HEK293T (cell line): Measurements from ENCODE around the gene STXBP5.

ENCODE experiments used
- CTCF ChIA-PET: fragments of 350-600 bp; formaldehyde crosslinking; extraction: SDS; loops from one replicate; lab custom pipeline; 2021; ENCODE audit warnings: antibody characterized with exemption, inconsistent platforms; lab: Yijun Ruan, JAX
- POLR2A ChIA-PET: fragments of 350-600 bp; formaldehyde crosslinking; extraction: SDS; loops from one replicate; lab custom pipeline; 2020; ENCODE audit warnings: antibody characterized with exemption, inconsistent platforms; lab: Yijun Ruan, JAX
- DNase-seq: peaks from one replicate; pipeline ENCODE4 v3.0.0; 2012; ENCODE audit warnings: mixed read lengths; ENCODE audit errors: extremely low spot score
- ARNT ChIP-seq: fragments of 450-650 bp; IDR thresholded peaks from 2 replicates; pipeline ENCODE4 v1.6.1; 2017; ENCODE audit warnings: mild to moderate bottlenecking
- BHLHE40 ChIP-seq: fragments of 450-650 bp; IDR thresholded peaks from 2 replicates; pipeline ENCODE4 v1.6.1; 2016; ENCODE audit warnings: mild to moderate bottlenecking, moderate library complexity, borderline replicate concordance
- CTBP1 ChIP-seq: fragments of 450-650 bp; IDR thresholded peaks from 2 replicates; pipeline ENCODE4 v1.6.1; 2016; ENCODE audit warnings: borderline replicate concordance
- ELF4 ChIP-seq: fragments of 450-650 bp; IDR thresholded peaks from 2 replicates; pipeline ENCODE4 v1.6.1; 2017; ENCODE audit warnings: antibody characterized with exemption
- FOXA1 ChIP-seq: fragments of 450-650 bp; IDR thresholded peaks from 2 replicates; pipeline ENCODE4 v1.6.1; 2016; ENCODE audit warnings: mild to moderate bottlenecking
- FOXK2 ChIP-seq: fragments of 450-650 bp; IDR thresholded peaks from 2 replicates; pipeline ENCODE4 v1.6.1; 2016; ENCODE audit warnings: mild to moderate bottlenecking
- FOXM1 ChIP-seq: fragments of 450-650 bp; IDR thresholded peaks from 2 replicates; pipeline ENCODE4 v1.6.1; 2017; ENCODE audit warnings: mild to moderate bottlenecking, borderline replicate concordance
- HDGF ChIP-seq: fragments of 450-650 bp; IDR thresholded peaks from 2 replicates; pipeline ENCODE4 v1.6.1; 2017; ENCODE audit warnings: antibody characterized with exemption, borderline replicate concordance
- L3MBTL2 ChIP-seq: fragments of 450-650 bp; conservative IDR thresholded peaks from 2 replicates; pipeline ENCODE4 v1.6.1; 2016; ENCODE audit warnings: mild to moderate bottlenecking
- LEF1 ChIP-seq: fragments of 450-650 bp; IDR thresholded peaks from 2 replicates; pipeline ENCODE4 v1.6.1; 2017; ENCODE audit warnings: mild to moderate bottlenecking, borderline replicate concordance
- NFRKB ChIP-seq: fragments of 450-650 bp; IDR thresholded peaks from 2 replicates; pipeline ENCODE4 v1.6.1; 2016; ENCODE audit warnings: mild to moderate bottlenecking, moderate library complexity
- PKNOX1 ChIP-seq: fragments of 450-650 bp; IDR thresholded peaks from 2 replicates; pipeline ENCODE4 v1.6.1; 2016
- SP1 ChIP-seq: fragments of 450-650 bp; IDR thresholded peaks from 2 replicates; pipeline ENCODE4 v1.6.1; 2017
- SUZ12 ChIP-seq: fragments of 450-650 bp; IDR thresholded peaks from 2 replicates; pipeline ENCODE4 v1.6.1; 2016; ENCODE audit warnings: mild to moderate bottlenecking
- TARDBP ChIP-seq: fragments of 450-650 bp; IDR thresholded peaks from 2 replicates; pipeline ENCODE4 v1.6.1; 2016
- ZNF384 ChIP-seq: fragments of 450-650 bp; IDR thresholded peaks from 2 replicates; pipeline ENCODE4 v1.6.1; 2016

The STXBP5 gene

GRCh38 chr6:147347882-147348575, 143.8 kb downstream of the STXBP5 start:
- TF ChIP-seq FOXK2 (no peak), BHLHE40 (no peak), FOXM1 (no peak), ARNT (no peak), L3MBTL2 (no peak), CTBP1 (no peak), ELF4 (no peak), ZNF384 (no peak), PKNOX1 (no peak), SUZ12 (no peak), HDGF (no peak), TARDBP (no peak), FOXA1 (no peak), LEF1 (no peak), NFRKB (no peak), SP1 (no peak)
- CTCF ChIA-PET: no interaction called here
- no peak for DNase-seq
- POLR2A ChIA-PET: no interaction called here

GRCh38 chr6:147361311-147361981, 157.2 kb downstream of the STXBP5 start:
- CTCF ChIA-PET: no interaction called here
- no peak for TF ChIP-seq L3MBTL2
- no peak for TF ChIP-seq PKNOX1
- no peak for TF ChIP-seq SP1
- no peak for TF ChIP-seq ELF4
- TF ChIP-seq HDGF: no peak
- TF ChIP-seq FOXK2: no peak
- no peak for TF ChIP-seq ZNF384
- no peak for TF ChIP-seq TARDBP
- TF ChIP-seq FOXM1: no peak
- TF ChIP-seq ARNT: no peak
- TF ChIP-seq BHLHE40: no peak
- no peak for TF ChIP-seq LEF1
- TF ChIP-seq SUZ12: no peak
- no peak for TF ChIP-seq FOXA1

GRCh38 chr6:147366290-147366689, 162.1 kb downstream of the STXBP5 start:
- TF ChIP-seq BHLHE40 (no peak), NFRKB (no peak), PKNOX1 (no peak)
- ChIA-PET POLR2A (no interaction called here), CTCF (interaction anchor here (0.7 kb wide), 1 partner anchor 484 kb away, joined by 3 read pairs; no protein-coding TSS in a partner anchor)
- no peak for DNase-seq

More at GRCh38 chr6:147361311-147361981, 157.2 kb downstream of the STXBP5 start:
- POLR2A ChIA-PET: no interaction called here
- DNase-seq: no peak

GRCh38 chr6:147371325-147371724, 167.1 kb downstream of the STXBP5 start:
- TF ChIP-seq LEF1 (no peak), HDGF (no peak), ELF4 (no peak), BHLHE40 (no peak), TARDBP (no peak), L3MBTL2 (no peak), FOXA1 (no peak), FOXK2 (no peak), PKNOX1 (no peak), ZNF384 (no peak), NFRKB (no peak), ARNT (no peak), SP1 (no peak), CTBP1 (no peak), FOXM1 (no peak), SUZ12 (no peak)
- ChIA-PET CTCF (no interaction called here), POLR2A (no interaction called here)

GRCh38 chr6:147372806-147373205, 168.6 kb downstream of the STXBP5 start:
- ChIA-PET POLR2A (no interaction called here), CTCF (no interaction called here)
- DNase-seq: no peak
- TF ChIP-seq HDGF (no peak), FOXM1 (no peak), L3MBTL2 (no peak), FOXA1 (no peak), ARNT (no peak), LEF1 (no peak), FOXK2 (no peak), ELF4 (no peak), SUZ12 (no peak), SP1 (no peak), PKNOX1 (no peak), ZNF384 (no peak), TARDBP (no peak), NFRKB (no peak), BHLHE40 (no peak)

More at GRCh38 chr6:147371325-147371724, 167.1 kb downstream of the STXBP5 start:
- no peak for DNase-seq
